Hippocampal formation (tissue), 2 donors: ENCODE measurements around the gene TMEM178A.
"Not testable (repeated sequence)": the region's sequence is repeated elsewhere in the genome, so short reads cannot be mapped to it uniquely, and the experiment has no call there.

Experiments
- DNase-seq, 2 donors: peaks; one replicate each; lab custom pipeline; 2025; lab: John Stamatoyannopoulos, UW

TMEM178A gene

GRCh38 chr2:39665811-39666490, at the start of gene TMEM178A:
TMEM178A (plus strand) TSS chr2:39665917; CDS start chr2:39665975, 58 bp downstream.
- no peak for DNase-seq

GRCh38 chr2:39618236-39618635, 47.5 kb upstream of the TMEM178A start:
- DNase-seq, result no peak

GRCh38 chr2:39618736-39619135, 47.0 kb upstream of the TMEM178A start:
- no peak for DNase-seq

GRCh38 chr2:39620067-39620466, 45.6 kb upstream of the TMEM178A start:
- DNase-seq, result peak in 1 of 2 donors; percentile 9

GRCh38 chr2:39621596-39621995, 44.1 kb upstream of the TMEM178A start:
- no peak for DNase-seq

GRCh38 chr2:39622860-39623259, 42.9 kb upstream of the TMEM178A start:
- DNase-seq, result no peak

GRCh38 chr2:39623917-39624316, 41.8 kb upstream of the TMEM178A start:
- peak; percentile 41 to 50 for DNase-seq

GRCh38 chr2:39625193-39625926, 40.4 kb upstream of the TMEM178A start:
- peak in 1 of 2 donors; percentile 10 for DNase-seq

- DNase-seq, result no peak
Measured at GRCh38 chr2:39625927-39626270, 39.8 kb upstream of the TMEM178A start.

GRCh38 chr2:39628346-39628745, 37.4 kb upstream of the TMEM178A start:
- DNase-seq, result not testable (repeated sequence)

GRCh38 chr2:39629646-39630045, 36.1 kb upstream of the TMEM178A start:
- no peak for DNase-seq

GRCh38 chr2:39631256-39631655, 34.5 kb upstream of the TMEM178A start:
- no peak for DNase-seq

- DNase-seq, result no peak
Measured at GRCh38 chr2:39631718-39632117, 34.0 kb upstream of the TMEM178A start.

- no peak for DNase-seq
Measured at GRCh38 chr2:39632876-39633275, 32.8 kb upstream of the TMEM178A start.

GRCh38 chr2:39636306-39636705, 29.4 kb upstream of the TMEM178A start:
- DNase-seq, result no peak

- DNase-seq, result no peak
Measured at GRCh38 chr2:39638581-39638980, 27.1 kb upstream of the TMEM178A start.

GRCh38 chr2:39640107-39640506, 25.6 kb upstream of the TMEM178A start:
- DNase-seq, result peak; percentile 44 to 58

GRCh38 chr2:39640681-39641080, 25.0 kb upstream of the TMEM178A start:
- no peak for DNase-seq

- DNase-seq, result no peak
Measured at GRCh38 chr2:39641635-39642034, 24.1 kb upstream of the TMEM178A start.

- DNase-seq, result peak; percentile 60 to 79
Measured at GRCh38 chr2:39642051-39642718, 23.5 kb upstream of the TMEM178A start.

GRCh38 chr2:39645826-39646225, 19.9 kb upstream of the TMEM178A start:
- DNase-seq, result no peak

- DNase-seq, result no peak
Measured at GRCh38 chr2:39646267-39646666, 19.4 kb upstream of the TMEM178A start.
